H9 (cell line): ENCODE measurements around the gene DGUOK. TPM values are rescaled to one million over a fixed set of nuclear protein-coding genes. Genes with fewer than 3 reads are reported as not detected.

Source experiments
- DNase-seq: peaks from one replicate; pipeline ENCODE4 v3.0.0-alpha.2; 2017
- H2AFZ ChIP-seq: one replicate; pipeline ENCODE4 v1.6.1; 2013; ENCODE audit warnings: mild to moderate bottlenecking, low read length, control low read depth, moderate library complexity
- H2AK5ac ChIP-seq: 2 replicates; pipeline ENCODE4 v1.6.1; 2013; ENCODE audit warnings: low read length, control low read depth, mixed read lengths; ENCODE audit not compliant: insufficient read length
- H2BK120ac ChIP-seq: one replicate; pipeline ENCODE4 v1.6.1; 2013; ENCODE audit warnings: low read depth, mild to moderate bottlenecking, low read length, control low read depth, inconsistent platforms; ENCODE audit not compliant: poor library complexity, severe bottlenecking
- H2BK12ac ChIP-seq: 2 replicates; pipeline ENCODE4 v1.6.1; 2013; ENCODE audit warnings: low read length, control low read depth, mixed read lengths, low read depth; ENCODE audit not compliant: insufficient read length
- H2BK15ac ChIP-seq: 2 replicates; pipeline ENCODE4 v1.6.1; 2013; ENCODE audit warnings: low read depth, low read length, control low read depth
- H2BK20ac ChIP-seq: one replicate; pipeline ENCODE4 v1.6.1; 2013; ENCODE audit warnings: low read depth, mild to moderate bottlenecking, low read length, control low read depth, inconsistent platforms; ENCODE audit not compliant: poor library complexity, severe bottlenecking
- H2BK5ac ChIP-seq: 2 replicates; pipeline ENCODE4 v1.6.1; 2013; ENCODE audit warnings: low read length, control low read depth, mixed read lengths; ENCODE audit not compliant: insufficient read length
- H3K14ac ChIP-seq: 2 replicates; pipeline ENCODE4 v1.6.1; 2013; ENCODE audit warnings: low read length, control low read depth; ENCODE audit not compliant: insufficient read depth
- H3K18ac ChIP-seq: 2 replicates; pipeline ENCODE4 v1.6.1; 2013; ENCODE audit warnings: low read depth, mild to moderate bottlenecking, mixed read lengths, low read length, control low read depth; ENCODE audit not compliant: insufficient read length
- H3K23ac ChIP-seq: 2 replicates; pipeline ENCODE4 v1.6.1; 2013; ENCODE audit warnings: low read length, control low read depth, mixed read lengths, low read depth; ENCODE audit not compliant: insufficient read length
- H3K23me2 ChIP-seq: 2 replicates; pipeline ENCODE4 v1.6.1; 2013; ENCODE audit warnings: low read depth, mild to moderate bottlenecking, mixed read lengths, low read length, control low read depth; ENCODE audit not compliant: insufficient read length, poor library complexity, severe bottlenecking
- H3K27ac ChIP-seq: 2 replicates; pipeline ENCODE4 v1.5.1; 2013; ENCODE audit warnings: low read length, control low read depth, mixed read lengths, low read depth; ENCODE audit not compliant: insufficient read length
- H3K27me3 ChIP-seq: 2 replicates; pipeline ENCODE4 v1.6.1; 2013; ENCODE audit warnings: low read length, control low read depth, inconsistent platforms; ENCODE audit not compliant: insufficient read depth
- H3K4ac ChIP-seq: 2 replicates; pipeline ENCODE4 v1.6.1; 2013; ENCODE audit warnings: low read depth, mild to moderate bottlenecking, control low read depth, inconsistent platforms, low read length, moderate library complexity
- H3K4me1 ChIP-seq: 2 replicates; pipeline ENCODE4 v1.6.1; 2013; ENCODE audit warnings: low read length, control low read depth, inconsistent platforms; ENCODE audit not compliant: insufficient read depth
- H3K4me2 ChIP-seq: 2 replicates; pipeline ENCODE4 v1.6.1; 2013; ENCODE audit warnings: low read length, control low read depth, mixed read lengths; ENCODE audit not compliant: insufficient read length, insufficient read depth
- H3K56ac ChIP-seq: 2 replicates; pipeline ENCODE4 v1.6.1; 2013; ENCODE audit warnings: low read depth, mild to moderate bottlenecking, mixed read lengths, low read length, control low read depth; ENCODE audit not compliant: insufficient read length
- H3K79me1 ChIP-seq: 2 replicates; pipeline ENCODE4 v1.6.1; 2013; ENCODE audit warnings: low read depth, mild to moderate bottlenecking, moderate library complexity, low read length, control low read depth, inconsistent platforms; ENCODE audit not compliant: insufficient read depth, poor library complexity, severe bottlenecking
- H3K79me2 ChIP-seq: 2 replicates; pipeline ENCODE4 v1.6.1; 2013; ENCODE audit warnings: low read length, control low read depth, inconsistent platforms; ENCODE audit not compliant: insufficient read depth
- H3K9ac ChIP-seq: 2 replicates; pipeline ENCODE4 v1.6.1; 2013; ENCODE audit warnings: low read length, control low read depth, mixed read lengths; ENCODE audit not compliant: insufficient read length; ENCODE audit errors: extremely low read depth
- H3K9me3 ChIP-seq: one replicate; pipeline ENCODE4 v1.6.1; 2013; ENCODE audit warnings: low read depth, low read length, inconsistent platforms; ENCODE audit not compliant: control insufficient read depth
- H3T11ph ChIP-seq: one replicate; pipeline ENCODE4 v1.6.1; 2013; ENCODE audit warnings: mild to moderate bottlenecking, low read length, control low read depth, inconsistent platforms
- H4K20me1 ChIP-seq: one replicate; pipeline ENCODE4 v1.6.1; 2013; ENCODE audit not compliant: control insufficient read depth, insufficient read length, insufficient read depth
- H4K5ac ChIP-seq: 2 replicates; pipeline ENCODE4 v1.6.1; 2013; ENCODE audit warnings: low read depth, mild to moderate bottlenecking, mixed read lengths, low read length, control low read depth; ENCODE audit not compliant: insufficient read length
- H4K8ac ChIP-seq: replicated peaks from 2 replicates; pipeline ENCODE4 v1.6.1; 2013; ENCODE audit warnings: low read length, control low read depth, mixed read lengths, low read depth; ENCODE audit not compliant: insufficient read length
- H4K91ac ChIP-seq: 2 replicates; pipeline ENCODE4 v1.6.1; 2013; ENCODE audit warnings: low read depth, mild to moderate bottlenecking, moderate library complexity, mixed read lengths, low read length, control low read depth; ENCODE audit not compliant: insufficient read length
- H3K27ac Mint-ChIP-seq, 3 experiments: 2 replicates in 2 of 3; 3 replicates in 1 of 3; pipeline ENCODE4 v1.8.0; 2020 to 2021; ENCODE audit warnings: mixed read lengths in 3 of 3, mild to moderate bottlenecking in 1 of 3, moderate library complexity in 1 of 3
- H3K27me3 Mint-ChIP-seq: 2 replicates; pipeline ENCODE4 v1.8.0; 2021; ENCODE audit warnings: low read depth, mild to moderate bottlenecking, moderate library complexity, mixed read lengths
- H3K36me3 Mint-ChIP-seq, 3 experiments: 2 replicates in 2 of 3; 3 replicates in 1 of 3; pipeline ENCODE4 v1.8.0; 2020 to 2021; ENCODE audit warnings: low read depth in 3 of 3, mixed read lengths in 3 of 3; ENCODE audit not compliant: insufficient read depth in 1 of 3
- H3K4me1 Mint-ChIP-seq, 2 experiments: 2 replicates each; pipeline ENCODE4 v1.8.0; 2020; ENCODE audit warnings: mixed read lengths in 2 of 2
- H3K4me3 Mint-ChIP-seq, 2 experiments: 2 replicates in 1 of 2; 3 replicates in 1 of 2; pipeline ENCODE4 v1.8.0; 2020 to 2021; ENCODE audit warnings: mild to moderate bottlenecking in 2 of 2, mixed read lengths in 2 of 2, moderate library complexity in 1 of 2
- H3K9me3 Mint-ChIP-seq, 2 experiments: 2 replicates in 1 of 2; 3 replicates in 1 of 2; pipeline ENCODE4 v1.8.0; 2020; ENCODE audit warnings: mild to moderate bottlenecking in 2 of 2, mixed read lengths in 2 of 2, moderate library complexity in 1 of 2
- WGBS: extraction: QIAGEN DNeasy Blood & Tissue Kit; methylation state at CpG from one replicate; pipeline ENCODE4 v1.1.7; 2013; ENCODE audit warnings: missing lambda C conversion rate, low lambda C conversion rate, mixed read lengths; ENCODE audit not compliant: insufficient read length; ENCODE audit errors: extremely low coverage; 5-methylcytosine and 5-hydroxymethylcytosine counted together
- total RNA-seq: library from RNA; stranded (reverse); gene quantifications from 2 replicates; pipeline ENCODE4 v1.2.1, GENCODE V29; 2021
- TF ChIP-seq, protein P1 (sequence below): fragments of 200-600 bp; sonication (generic); conservative IDR thresholded peaks from 3 replicates; pipeline ENCODE4 v1.8.0; 2021; ENCODE audit warnings: antibody characterized with exemption, mild to moderate bottlenecking

DGUOK gene
- total RNA-seq, 1 experiment from 2014 or later, result 98.5 TPM

DNA sequence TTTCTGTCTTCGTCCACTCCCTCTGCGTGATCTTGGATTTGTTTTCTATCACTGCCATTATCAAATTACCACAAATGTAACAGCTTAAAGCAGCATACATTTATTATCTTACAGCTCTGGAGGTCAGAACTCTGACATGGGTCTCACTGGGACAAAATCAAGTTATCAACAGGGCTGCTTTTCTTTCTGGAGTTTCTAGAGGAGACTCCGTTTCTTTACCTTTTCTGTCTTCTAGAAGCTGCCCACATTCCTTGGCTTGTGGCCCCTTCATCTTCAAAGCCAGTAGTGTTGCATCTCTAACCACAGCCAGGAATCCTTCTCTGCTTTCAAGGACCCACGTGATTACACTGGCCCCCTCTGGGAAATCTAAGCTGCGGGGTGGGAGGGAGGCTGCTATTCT lies 36.1 kb downstream of the DGUOK start:
- H3K4ac ChIP-seq, result no peak overlapping the region
- WGBS, result no CpG with 5 or more reads among the region's 5 CpGs
- H4K5ac ChIP-seq, result no peak overlapping the region
- H3K27ac ChIP-seq, result no peak overlapping the region
- no peak overlapping the region for H3K4me2 ChIP-seq
- H3K9me3 ChIP-seq, result no peaks in the 10 kb centered on the region
- TF ChIP-seq, protein P1, sequence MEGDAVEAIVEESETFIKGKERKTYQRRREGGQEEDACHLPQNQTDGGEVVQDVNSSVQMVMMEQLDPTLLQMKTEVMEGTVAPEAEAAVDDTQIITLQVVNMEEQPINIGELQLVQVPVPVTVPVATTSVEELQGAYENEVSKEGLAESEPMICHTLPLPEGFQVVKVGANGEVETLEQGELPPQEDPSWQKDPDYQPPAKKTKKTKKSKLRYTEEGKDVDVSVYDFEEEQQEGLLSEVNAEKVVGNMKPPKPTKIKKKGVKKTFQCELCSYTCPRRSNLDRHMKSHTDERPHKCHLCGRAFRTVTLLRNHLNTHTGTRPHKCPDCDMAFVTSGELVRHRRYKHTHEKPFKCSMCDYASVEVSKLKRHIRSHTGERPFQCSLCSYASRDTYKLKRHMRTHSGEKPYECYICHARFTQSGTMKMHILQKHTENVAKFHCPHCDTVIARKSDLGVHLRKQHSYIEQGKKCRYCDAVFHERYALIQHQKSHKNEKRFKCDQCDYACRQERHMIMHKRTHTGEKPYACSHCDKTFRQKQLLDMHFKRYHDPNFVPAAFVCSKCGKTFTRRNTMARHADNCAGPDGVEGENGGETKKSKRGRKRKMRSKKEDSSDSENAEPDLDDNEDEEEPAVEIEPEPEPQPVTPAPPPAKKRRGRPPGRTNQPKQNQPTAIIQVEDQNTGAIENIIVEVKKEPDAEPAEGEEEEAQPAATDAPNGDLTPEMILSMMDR, result no peak
- no peak overlapping the region for H3K23ac ChIP-seq
- peaks cover 11% of the 10 kb centered on the region; the same call in 1 of the 2 replicates for H3K27me3 Mint-ChIP-seq
- H3K9me3 Mint-ChIP-seq, result no peaks in the 10 kb centered on the region
- no peaks in the 10 kb centered on the region for H3K4me1 ChIP-seq
- no peak overlapping the region for H3K27ac Mint-ChIP-seq
- H2BK5ac ChIP-seq, result no peak overlapping the region
- H4K8ac ChIP-seq, result no peak overlapping the region
- H2AK5ac ChIP-seq, result no peak overlapping the region
- H3K14ac ChIP-seq, result no peak overlapping the region
- H2BK15ac ChIP-seq, result no peak overlapping the region
- peaks cover 13 to 22% (median 20%) of the 10 kb centered on the region in 3 experiments; a peak in 6 of 7 replicates for H3K36me3 Mint-ChIP-seq
- no peaks in the 10 kb centered on the region for H3K23me2 ChIP-seq
- H3K4me1 Mint-ChIP-seq, result no peaks in the 10 kb centered on the region
- no peaks in the 10 kb centered on the region for H3K79me1 ChIP-seq
- H3T11ph ChIP-seq, result no peak overlapping the region
- H3K79me2 ChIP-seq, result no peaks in the 10 kb centered on the region
- H2BK120ac ChIP-seq, result no peak overlapping the region
- no peaks in the 10 kb centered on the region for H4K20me1 ChIP-seq
- DNase-seq, result no peak
- H3K56ac ChIP-seq, result no peak overlapping the region
- H3K4me3 Mint-ChIP-seq, result no peak overlapping the region
- H3K27me3 ChIP-seq, result no peaks in the 10 kb centered on the region
- no peak overlapping the region for H2AFZ ChIP-seq
- no peak overlapping the region for H2BK20ac ChIP-seq
- no peak overlapping the region for H3K9ac ChIP-seq
- no peak overlapping the region for H4K91ac ChIP-seq
- no peak overlapping the region for H3K18ac ChIP-seq
- H2BK12ac ChIP-seq, result no peak overlapping the region
